Mucosa of stomach (tissue), 1 donor: ENCODE results near the gene CCND1.

ENCODE experiments used
- H3K27me3 ChIP-seq: one replicate; pipeline ENCODE4 v1.7.0; 2013; ENCODE audit warnings: mild to moderate bottlenecking, low read length; ENCODE audit not compliant: control insufficient read depth, insufficient read depth
- H3K36me3 ChIP-seq: one replicate; pipeline ENCODE4 v1.7.0; 2013; ENCODE audit warnings: low read length; ENCODE audit not compliant: control insufficient read depth, insufficient read depth
- H3K4me1 ChIP-seq: one replicate; pipeline ENCODE4 v1.7.0; 2013; ENCODE audit warnings: mild to moderate bottlenecking, low read length; ENCODE audit not compliant: control insufficient read depth, insufficient read depth
- H3K4me3 ChIP-seq: one replicate; pipeline ENCODE4 v1.7.0; 2013; ENCODE audit warnings: low read length
- H3K9ac ChIP-seq: one replicate; pipeline ENCODE4 v1.7.0; 2013; ENCODE audit warnings: mild to moderate bottlenecking, low read length, moderate library complexity
- H3K9me3 ChIP-seq: one replicate; pipeline ENCODE4 v1.7.0; 2013; ENCODE audit warnings: mild to moderate bottlenecking, low read length, moderate library complexity; ENCODE audit not compliant: control insufficient read depth
- donor health status: Pancreatic carcinoma.

Gene CCND1

DNA sequence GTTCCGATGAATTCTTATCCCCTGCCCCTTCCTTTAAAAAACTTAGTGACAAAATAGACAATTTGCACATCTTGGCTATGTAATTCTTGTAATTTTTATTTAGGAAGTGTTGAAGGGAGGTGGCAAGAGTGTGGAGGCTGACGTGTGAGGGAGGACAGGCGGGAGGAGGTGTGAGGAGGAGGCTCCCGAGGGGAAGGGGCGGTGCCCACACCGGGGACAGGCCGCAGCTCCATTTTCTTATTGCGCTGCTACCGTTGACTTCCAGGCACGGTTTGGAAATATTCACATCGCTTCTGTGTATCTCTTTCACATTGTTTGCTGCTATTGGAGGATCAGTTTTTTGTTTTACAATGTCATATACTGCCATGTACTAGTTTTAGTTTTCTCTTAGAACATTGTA is 12.0 kb downstream of the CCND1 start:
- H3K4me3 ChIP-seq: no peak overlapping the region
- H3K9me3 ChIP-seq: no peaks in the 10 kb centered on the region
- H3K4me1 ChIP-seq: peaks cover 11% of the 10 kb centered on the region
- no peak overlapping the region for H3K9ac ChIP-seq
- peaks cover 8% of the 10 kb centered on the region for H3K36me3 ChIP-seq
- H3K27me3 ChIP-seq: no peaks in the 10 kb centered on the region

DNA sequence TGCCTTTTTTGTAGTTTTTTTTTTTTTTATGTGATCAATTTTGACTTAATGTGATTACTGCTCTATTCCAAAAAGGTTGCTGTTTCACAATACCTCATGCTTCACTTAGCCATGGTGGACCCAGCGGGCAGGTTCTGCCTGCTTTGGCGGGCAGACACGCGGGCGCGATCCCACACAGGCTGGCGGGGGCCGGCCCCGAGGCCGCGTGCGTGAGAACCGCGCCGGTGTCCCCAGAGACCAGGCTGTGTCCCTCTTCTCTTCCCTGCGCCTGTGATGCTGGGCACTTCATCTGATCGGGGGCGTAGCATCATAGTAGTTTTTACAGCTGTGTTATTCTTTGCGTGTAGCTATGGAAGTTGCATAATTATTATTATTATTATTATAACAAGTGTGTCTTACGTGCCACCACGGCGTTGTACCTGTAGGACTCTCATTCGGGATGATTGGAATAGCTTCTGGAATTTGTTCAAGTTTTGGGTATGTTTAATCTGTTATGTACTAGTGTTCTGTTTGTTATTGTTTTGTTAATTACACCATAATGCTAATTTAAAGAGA is 12.5 kb downstream of the CCND1 start:
- Histone ChIP-seq H3K36me3 (peaks cover 8% of the 10 kb centered on the region), H3K27me3 (no peaks in the 10 kb centered on the region), H3K4me3 (no peak overlapping the region), H3K9ac (no peak overlapping the region), H3K4me1 (peaks cover 11% of the 10 kb centered on the region), H3K9me3 (no peaks in the 10 kb centered on the region)

DNA sequence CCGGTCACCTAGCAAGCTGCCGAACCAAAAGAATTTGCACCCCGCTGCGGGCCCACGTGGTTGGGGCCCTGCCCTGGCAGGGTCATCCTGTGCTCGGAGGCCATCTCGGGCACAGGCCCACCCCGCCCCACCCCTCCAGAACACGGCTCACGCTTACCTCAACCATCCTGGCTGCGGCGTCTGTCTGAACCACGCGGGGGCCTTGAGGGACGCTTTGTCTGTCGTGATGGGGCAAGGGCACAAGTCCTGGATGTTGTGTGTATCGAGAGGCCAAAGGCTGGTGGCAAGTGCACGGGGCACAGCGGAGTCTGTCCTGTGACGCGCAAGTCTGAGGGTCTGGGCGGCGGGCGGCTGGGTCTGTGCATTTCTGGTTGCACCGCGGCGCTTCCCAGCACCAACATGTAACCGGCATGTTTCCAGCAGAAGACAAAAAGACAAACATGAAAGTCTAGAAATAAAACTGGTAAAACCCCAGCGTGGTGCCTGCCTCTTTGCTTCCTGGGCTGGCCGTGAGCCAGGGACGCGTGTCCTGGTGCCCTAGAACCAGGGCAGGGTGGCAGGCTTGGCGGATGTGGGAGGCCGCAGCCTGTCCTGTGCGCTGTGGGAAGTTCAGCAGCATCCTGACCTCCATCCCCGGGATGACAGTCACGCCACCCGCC is 13.2 kb downstream of the CCND1 start:
- no peak overlapping the region for H3K9ac ChIP-seq
- no peaks in the 10 kb centered on the region for H3K9me3 ChIP-seq
- no peak overlapping the region for H3K4me3 ChIP-seq
- peaks cover 8% of the 10 kb centered on the region for H3K36me3 ChIP-seq
- peaks cover 11% of the 10 kb centered on the region for H3K4me1 ChIP-seq
- H3K27me3 ChIP-seq: no peaks in the 10 kb centered on the region

DNA sequence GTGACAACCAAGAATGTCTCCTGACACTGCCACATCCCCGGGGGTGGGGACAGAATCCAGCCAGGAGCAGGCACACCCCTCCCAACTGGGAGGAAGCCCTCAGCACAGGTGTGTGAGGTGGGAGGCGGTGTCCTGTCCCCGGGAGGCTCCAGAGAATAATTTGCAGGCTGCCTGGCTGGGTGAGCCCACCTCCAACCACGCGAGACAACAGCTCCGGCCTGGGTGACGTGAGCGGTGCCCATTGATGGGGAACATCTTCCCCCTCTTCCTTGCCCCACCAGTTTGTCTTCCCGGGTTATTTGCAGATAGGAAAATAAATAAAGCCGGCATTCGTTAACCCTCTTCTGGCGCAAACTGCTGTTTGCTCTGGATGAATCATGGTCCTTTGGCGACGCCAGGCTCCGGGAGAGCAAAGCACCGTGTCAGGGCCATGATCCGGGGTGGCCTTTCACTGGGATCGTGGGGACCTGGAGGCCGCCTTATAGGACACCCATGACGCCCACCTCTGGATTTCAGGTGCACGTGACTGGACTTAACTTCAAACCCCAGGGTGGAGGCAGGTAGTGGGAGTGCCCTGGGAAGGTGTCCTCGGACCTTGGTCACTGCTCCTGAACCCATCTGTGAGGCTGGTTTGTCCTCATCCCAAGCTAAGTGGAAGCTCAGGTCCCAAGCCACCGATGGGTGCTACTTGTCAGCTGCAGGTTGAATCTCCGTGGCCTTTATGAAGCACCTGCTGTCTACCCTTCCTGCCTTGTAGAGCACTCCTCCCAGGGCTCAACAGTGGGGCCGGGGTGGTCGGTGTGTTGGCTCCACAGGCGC is 13.9 kb downstream of the CCND1 start:
- H3K4me3 ChIP-seq: no peak overlapping the region
- peaks cover 1% of the 10 kb centered on the region for H3K36me3 ChIP-seq
- H3K9me3 ChIP-seq: no peaks in the 10 kb centered on the region
- H3K9ac ChIP-seq: no peak overlapping the region
- peaks cover 11% of the 10 kb centered on the region for H3K4me1 ChIP-seq
- H3K27me3 ChIP-seq: no peaks in the 10 kb centered on the region

DNA sequence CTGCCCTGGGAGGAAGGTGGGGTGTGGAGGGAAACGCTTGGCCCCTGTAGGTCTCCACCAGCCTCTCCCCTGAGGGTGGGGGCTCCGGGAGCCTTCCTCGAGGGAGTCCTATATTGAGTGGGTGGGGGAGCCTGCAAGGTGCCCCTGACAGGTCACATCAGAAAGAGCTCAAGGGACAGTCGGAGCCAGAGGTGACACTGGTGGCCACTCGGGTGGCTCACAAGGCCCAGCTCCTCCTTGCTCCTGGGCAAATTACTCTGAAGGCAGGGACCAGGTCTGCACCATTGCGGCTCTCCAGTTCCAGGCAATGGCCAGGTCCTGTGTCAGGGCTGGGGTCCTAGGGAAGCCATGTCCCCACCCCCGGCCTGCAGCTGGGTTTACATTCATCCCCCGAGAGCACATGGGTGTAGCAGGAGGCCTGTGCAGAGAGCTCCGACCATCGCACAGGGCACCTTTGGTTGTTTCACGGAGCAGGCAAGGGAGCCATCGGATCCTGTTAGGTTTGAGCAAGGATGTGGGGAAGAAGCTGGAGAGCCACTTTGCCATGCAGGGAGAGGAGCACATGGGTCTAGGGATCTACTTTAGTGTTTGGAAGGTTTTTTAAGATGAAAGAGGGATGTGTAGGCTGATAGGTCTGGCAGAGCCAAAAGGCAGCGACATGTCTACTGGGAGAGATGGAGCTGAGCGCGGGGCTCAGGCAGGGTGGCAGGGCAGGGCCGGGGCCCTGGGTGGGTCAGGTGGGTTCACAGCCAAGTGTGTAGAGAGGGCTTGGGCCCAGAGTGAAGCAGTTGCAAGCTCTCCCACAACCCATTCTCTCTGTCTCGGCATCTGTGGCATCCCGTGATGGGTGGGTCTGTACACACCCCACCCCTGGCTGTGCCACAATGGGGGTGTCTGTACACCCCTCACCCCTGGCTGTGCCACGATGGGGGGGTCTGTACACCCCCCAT is 14.8 kb downstream of the CCND1 start:
- Histone ChIP-seq H3K9me3 (no peaks in the 10 kb centered on the region), H3K27me3 (no peaks in the 10 kb centered on the region), H3K4me1 (peaks cover 11% of the 10 kb centered on the region), H3K4me3 (no peak overlapping the region), H3K9ac (no peak overlapping the region), H3K36me3 (no peaks in the 10 kb centered on the region)

DNA sequence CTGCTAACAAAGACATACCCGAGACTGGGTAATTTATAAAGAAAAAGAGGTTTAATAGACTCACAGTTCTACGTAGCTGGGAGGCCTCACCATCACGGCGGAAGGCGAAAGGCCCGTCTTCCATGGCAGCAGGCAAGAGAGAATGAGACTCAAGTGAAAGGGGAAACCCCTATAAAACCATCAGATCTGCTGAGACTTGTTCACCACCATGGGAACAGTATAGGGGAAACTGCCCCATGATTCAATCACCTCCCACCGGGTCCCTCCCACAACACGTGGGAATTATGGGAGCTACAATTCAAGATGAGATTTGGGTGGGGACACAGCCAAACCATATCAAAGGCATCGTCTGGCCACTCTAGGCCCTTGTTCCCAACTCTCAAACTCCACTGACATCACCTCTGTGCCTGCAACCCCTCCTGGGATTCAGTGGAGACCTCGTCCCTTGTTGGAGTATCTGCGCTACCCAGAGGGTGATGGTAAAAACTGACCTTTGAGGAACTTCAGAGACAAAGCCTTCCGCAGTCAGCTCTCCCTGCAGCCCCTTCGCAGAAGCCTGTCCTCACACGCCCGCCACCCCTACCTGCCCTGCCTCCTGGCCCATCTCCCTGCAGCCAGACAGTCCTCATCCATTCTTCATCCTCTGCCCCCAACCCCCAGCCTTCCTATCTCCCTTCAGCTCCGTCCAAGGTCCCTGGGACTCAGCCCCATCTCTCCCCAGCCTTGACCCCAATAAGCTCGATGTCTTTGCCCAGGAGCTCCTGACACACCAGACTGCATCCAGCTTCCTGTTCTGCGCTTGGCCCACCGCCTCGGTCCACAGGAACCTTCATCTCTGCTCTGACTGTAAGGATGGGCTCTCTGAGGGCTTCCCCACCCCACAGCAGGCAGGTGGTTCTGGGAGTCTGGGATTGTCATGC is 15.8 kb downstream of the CCND1 start:
- Histone ChIP-seq H3K9ac (no peak overlapping the region), H3K36me3 (no peaks in the 10 kb centered on the region), H3K27me3 (no peaks in the 10 kb centered on the region), H3K4me1 (peaks cover 11% of the 10 kb centered on the region), H3K9me3 (no peaks in the 10 kb centered on the region), H3K4me3 (no peak overlapping the region)

DNA sequence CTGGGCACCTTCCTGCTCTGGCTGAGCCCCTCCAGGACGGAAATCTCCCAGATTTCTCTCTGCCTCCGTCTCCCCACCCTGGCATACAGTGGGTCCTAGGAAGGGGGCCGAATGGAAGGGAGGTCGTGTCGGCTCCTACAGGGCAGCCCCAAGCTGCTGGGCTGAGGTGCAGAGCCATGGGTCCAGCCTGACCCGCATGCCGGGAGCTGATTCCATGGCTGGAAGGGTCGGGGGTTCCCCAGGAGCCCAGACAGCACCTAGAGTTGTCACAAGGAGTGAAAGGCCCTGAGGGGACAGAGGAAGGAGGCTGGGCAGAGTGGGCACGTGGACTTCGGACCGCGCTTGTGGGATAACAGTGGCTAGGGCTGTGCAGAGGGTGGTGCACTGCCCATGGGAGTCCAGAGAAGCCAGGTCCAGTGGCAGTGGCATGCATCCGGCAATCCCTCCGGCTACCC is 16.5 kb downstream of the CCND1 start:
- Histone ChIP-seq H3K4me3 (no peak overlapping the region), H3K27me3 (no peaks in the 10 kb centered on the region), H3K9me3 (no peaks in the 10 kb centered on the region), H3K36me3 (no peaks in the 10 kb centered on the region), H3K4me1 (peaks cover 11% of the 10 kb centered on the region), H3K9ac (no peak overlapping the region)

DNA sequence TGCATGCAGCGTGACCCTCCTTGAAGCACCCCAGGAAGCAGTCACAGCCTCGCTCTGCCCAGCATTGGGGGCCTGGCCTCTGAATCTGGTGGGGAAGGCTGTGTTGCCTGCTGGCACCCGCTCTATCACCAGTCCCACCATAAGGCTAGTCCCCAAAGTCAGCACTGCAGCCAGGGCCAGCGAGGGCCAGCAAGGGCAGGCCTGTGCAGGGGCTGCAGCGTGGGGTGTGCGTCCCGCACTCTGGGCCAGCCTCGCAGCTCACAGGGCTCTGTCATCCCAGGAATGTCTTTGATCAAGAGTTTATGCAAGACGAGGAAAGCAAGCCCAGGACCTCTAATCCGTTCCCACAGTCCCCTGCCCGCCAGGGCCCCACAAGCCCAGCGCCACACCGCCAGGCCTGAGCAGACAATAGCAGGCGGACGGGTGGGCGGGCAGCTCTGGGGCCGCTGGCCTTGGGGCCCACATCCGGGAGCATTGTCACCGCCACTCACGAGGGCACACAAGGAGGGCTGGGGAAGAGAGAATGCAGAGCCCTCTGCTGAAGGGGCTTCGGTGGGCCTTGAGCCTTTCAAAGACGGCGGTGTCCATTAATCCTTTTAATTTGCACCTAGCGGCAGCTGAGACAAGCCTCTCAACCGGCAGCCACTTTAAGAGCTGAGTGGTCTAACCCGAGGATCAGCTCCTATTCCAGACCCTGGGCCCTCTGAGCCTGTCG is 17.1 kb downstream of the CCND1 start:
- no peaks in the 10 kb centered on the region for H3K9me3 ChIP-seq
- no peak overlapping the region for H3K9ac ChIP-seq
- H3K27me3 ChIP-seq: no peaks in the 10 kb centered on the region
- H3K4me1 ChIP-seq: peaks cover 11% of the 10 kb centered on the region
- no peaks in the 10 kb centered on the region for H3K36me3 ChIP-seq
- no peak overlapping the region for H3K4me3 ChIP-seq

DNA sequence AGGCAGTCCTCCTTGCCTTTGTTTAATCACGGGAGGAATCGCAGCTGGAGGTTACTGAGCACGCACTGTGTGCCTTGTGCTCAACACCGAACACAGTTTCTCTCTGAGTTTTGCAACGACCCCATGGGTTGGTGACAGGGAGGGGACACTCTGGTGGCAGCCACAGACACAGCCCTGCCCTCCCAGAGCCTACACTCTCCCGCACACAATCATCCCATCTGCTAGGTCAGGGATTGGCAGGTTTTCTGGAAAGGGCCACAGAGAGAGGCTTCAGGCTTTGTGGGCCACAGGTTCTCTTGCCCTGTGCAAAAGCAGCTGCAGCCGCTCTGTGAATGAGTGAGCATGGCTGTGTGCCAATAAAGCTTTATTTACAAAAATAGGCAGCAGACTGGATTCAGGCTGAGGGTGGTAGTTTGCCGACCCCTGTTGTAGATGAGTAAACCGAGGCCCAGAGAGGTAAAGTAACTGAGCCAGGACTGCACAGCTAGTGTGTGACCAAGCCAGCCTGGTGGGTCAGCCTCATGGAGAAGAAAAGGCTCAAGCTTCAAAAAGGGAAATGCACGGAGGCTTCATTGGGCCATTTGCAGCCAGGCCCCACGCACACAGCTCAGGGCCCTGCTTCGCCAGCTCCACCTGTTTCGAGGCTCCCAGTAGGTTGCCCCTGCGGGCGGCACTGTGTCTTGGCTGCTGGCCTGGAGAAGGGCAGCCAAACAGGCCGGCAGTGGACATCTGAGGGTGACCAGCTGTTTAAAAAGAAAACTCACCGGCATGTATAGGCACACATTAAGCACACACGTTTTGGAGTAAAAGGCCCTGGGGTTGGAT is 17.9 kb downstream of the CCND1 start:
- no peak overlapping the region for H3K9ac ChIP-seq
- H3K4me3 ChIP-seq: no peak overlapping the region
- no peaks in the 10 kb centered on the region for H3K9me3 ChIP-seq
- peaks cover 11% of the 10 kb centered on the region for H3K4me1 ChIP-seq
- H3K36me3 ChIP-seq: no peaks in the 10 kb centered on the region
- H3K27me3 ChIP-seq: no peaks in the 10 kb centered on the region

DNA sequence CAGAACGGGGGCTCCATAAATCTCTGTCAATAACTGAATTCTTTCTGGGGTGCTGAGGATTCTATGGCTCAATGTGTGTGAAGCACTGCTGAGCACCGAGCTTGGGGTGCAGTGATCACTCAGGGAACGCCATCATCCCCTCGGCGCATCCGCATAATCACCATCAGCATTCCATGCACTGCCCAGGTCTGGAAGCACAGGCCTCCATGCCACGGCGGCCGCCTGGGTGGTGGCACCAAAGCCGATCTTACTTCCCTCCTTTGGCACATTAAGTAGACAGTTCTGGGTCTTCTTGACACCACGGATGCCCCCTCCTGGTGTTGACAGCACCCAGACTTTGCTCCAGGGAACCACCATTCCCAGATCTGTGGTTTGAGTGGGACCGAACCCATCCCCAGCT is 18.6 kb downstream of the CCND1 start:
- Histone ChIP-seq H3K9ac (no peak overlapping the region), H3K36me3 (peaks cover under 1% of the 10 kb centered on the region), H3K4me1 (peaks cover 9% of the 10 kb centered on the region), H3K9me3 (no peaks in the 10 kb centered on the region), H3K4me3 (no peak overlapping the region), H3K27me3 (no peaks in the 10 kb centered on the region)
